ENCODE results near the gene SNX25.

The SNX25 gene

DNA sequence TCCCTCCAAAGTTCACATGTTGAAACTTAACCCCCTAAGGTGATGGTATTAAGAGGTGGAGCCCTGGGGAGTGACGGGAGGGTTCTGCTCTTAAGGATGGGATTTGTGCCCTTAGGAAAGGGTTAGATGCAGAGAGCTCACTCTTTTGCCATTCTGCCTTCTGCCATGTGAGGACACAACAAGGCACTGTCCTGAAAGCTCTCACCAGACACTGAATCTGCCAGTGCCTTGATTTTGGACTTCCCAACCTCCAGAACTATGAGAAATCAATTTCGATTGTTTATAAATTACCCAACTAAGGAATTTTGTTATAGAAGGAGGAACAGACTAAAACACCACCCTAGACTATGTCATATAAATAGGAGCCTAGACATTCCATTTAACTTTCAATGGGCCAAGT lies 174.7 kb downstream of the SNX25 start:
- no peak for DNase-seq

DNA sequence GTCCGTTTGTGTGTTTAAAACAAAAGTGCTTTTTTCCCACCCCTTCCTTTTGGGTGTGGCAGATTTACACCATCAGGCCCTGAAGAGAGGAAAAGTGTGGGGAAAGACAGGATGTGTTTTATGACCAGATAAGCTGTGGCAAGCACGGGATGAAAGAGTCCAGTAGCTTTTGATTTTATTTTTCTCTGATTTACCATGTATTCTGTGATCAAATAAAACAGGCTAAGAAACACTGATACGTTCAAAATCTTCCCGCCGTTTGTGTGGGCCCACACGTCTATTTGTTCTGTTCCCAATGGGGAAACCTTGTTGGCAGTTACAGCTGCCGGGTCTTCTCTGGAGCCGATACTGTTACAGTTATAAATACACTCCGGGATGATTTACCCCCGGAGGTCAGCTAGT lies 175.5 kb downstream of the SNX25 start:
- DNase-seq, result no peak

DNA sequence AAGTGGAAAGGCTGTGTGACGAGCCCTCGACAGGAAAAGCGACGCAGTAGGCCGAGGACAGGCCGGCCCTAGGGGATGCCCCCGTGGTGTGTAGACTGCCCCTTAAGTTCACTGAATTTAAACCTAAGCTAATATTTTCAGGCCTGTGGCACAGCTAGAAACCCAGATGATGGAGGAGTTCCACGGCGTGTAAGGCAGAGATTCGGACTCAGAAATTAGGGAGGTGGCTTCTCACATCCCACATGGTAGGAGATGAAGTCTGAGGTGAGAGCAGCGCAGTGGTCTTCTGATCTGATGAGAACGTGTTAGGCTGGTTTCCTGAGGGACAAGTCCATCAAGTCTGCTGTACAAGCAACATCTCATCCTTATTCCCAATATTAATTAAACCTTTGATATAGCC lies 178.6 kb downstream of the SNX25 start:
- no peak for DNase-seq

DNA sequence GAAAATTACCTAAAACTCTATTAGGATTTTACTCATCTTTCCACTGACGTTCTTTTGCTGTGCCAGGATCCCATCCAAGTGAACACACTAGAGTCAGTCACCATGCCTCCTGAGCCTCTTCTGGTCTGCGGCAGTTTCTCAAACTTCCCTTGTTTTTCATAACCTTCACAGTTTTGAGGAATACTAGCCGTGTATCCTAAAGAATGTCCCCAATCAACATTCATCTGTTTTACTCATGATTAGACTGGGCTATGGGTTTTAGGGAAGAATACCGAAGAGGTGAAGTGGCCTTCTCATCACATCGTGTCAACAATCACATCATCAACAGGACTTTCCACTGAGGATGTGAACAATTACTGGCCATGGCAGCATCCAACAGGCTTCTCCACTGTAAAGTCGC lies 181.5 kb downstream of the SNX25 start:
- DNase-seq, result no peak

DNA sequence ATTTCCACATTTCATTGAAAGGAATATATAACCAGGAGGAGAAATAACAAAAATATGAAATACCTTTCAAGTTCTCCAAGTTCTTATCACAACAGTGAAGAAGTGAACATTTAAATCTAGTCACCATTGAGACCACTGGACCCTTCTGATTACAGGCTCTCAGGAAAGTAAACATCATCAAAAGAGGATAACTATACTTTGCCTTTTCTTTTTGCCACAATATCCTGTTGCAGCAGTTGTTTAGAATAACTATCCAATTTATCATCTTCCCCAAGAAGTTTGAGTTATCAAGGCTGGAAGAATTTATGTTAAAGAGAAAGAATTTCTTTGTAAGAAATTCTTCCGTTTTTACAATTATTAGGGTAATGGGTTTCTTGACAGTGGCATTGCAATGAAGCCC lies 182.8 kb downstream of the SNX25 start:
- DNase-seq, result no peak

DNA sequence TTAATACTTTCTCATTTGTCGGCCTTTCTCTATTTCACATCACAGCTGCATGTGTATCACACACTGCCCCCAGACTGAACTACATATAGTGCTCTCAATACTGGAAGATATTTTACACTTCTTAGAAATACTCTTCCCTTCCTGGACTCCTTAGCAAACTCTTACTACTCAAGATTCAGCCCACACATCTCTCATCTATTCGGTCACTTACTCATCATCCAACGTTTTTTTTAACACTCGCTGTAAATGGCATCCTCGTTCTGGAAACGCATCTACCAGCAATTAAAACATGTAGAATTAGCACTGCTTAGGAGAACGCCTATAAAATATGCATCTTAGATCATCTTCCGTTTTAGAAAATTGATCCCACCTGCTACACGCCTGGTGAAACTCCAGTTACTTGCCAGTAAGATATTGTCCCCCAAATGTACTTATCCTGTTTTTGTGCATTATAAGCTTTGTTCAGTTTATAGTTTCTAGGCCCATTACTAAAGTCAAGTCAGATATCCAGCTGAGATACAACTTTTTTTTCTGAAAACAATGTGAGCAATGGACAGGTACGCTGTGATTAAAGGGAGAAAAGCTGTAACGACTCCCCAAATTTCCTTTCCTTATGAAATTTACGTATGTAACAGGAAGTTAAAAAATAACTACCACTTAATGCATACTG lies 185.3 kb downstream of the SNX25 start:
- DNase-seq, result no peak

DNA sequence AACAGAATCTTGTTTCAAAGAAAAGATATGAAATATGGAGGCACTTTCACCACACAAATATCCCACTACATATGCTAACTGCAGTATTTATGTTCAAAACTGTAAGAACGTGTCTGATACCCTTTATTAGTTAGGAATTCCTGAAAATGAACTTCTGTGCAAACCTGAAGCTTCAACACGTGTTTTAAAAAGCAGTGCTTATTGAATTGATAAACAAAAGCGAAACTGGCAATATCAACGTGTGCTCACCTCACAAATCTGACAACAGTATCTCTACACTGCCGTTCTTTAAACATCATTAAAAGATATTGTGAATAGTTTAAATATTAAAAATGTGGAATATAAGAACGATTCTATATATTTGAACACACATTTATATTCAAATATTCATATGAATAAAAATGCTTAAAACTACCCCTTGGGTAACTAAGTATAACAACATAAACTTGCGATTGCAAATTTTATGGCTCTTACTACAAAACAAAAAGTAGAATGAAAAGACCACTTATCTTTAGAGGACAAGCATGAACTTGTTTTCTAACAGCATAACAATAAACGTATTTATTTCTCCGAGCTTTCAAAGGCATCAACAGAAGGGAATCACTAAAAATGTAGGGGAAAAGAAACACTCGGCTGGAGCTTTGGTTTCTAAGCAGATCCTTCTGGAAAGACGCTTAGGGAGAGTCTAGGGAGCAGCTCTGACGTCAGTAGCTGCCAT lies 186.0 kb downstream of the SNX25 start, which contains the start of gene LRP2BP:
TSS of gene LRP2BP (minus strand) at position 687 of the 718 bp plus-strand sequence. CDS start 17,738 bp downstream, outside the sequence.
- DNase-seq, result peak; percentile 47

DNA sequence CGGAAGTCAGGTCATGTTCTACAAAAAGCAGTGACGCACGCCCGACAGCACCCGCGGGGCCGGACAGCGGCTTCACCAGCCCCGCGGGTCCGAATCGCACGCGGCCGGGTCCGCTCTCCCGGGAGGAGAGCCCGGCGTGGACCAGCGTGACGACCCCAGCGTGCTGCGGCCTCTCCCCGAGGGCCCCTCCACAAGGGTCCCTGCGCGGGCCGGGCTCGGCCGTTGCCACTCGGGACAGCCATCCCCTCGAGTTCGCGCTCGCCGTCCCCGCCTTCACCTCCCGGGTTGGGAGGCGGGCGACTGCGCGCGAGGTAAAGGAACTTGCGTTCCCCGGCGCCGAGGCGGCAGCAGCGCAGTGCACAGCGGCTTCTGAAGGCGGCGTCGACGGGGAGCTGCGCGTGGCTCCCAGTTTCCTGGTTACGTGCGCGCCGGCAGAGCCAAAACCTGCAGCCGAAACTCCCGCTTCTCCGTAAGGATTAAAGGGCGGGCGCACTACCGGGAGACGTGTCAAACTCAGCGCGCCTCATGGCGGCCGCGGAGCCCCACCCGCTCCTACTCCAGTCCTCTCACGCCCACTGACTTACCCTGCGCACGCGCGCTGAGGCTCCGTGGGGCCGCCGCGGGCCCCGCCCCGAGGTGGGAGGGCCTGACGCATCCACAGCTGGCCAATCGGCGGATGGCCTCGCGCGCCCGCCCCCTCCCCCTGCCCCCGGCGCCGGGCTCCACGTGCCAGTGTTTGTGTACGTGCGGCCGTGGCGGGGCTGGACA lies 186.7 kb downstream of the SNX25 start:
- peak; percentile 76 for DNase-seq

DNA sequence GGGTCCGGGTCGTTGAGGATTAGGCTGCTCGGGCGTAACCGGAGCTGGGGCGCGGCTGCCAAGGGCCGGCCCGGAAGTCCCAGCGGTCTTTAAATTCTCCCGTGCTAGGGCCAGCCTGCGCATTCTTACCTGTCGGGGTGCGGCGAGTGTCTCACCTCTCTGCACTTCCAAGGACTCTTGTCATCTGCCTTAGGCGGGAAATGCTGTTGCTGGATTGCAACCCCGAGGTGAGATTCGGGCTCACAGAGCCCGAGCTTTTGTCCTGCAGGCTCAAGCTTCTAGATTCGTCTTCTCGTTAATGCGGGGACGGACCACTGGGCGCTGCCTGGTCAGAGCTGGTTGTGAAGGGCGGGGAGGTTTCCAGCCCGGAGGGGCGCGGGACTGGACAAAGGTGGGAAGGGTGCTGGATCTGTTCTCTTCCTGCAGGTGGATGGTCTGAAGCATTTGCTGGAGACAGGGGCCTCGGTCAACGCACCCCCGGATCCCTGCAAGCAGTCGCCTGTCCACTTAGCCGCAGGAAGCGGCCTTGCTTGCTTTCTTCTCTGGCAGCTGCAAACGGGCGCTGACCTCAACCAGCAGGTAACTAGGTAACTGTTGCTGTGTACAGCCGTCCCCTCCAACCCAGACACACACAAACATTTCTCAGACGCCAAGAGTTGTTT lies 187.5 kb downstream of the SNX25 start, which contains the start of gene ANKRD37:
TSS of gene ANKRD37 (plus strand) at position 118 of the 662 bp plus-strand sequence. CDS start at position 201, 83 bp downstream.
- peak; percentile 2 for DNase-seq

DNA sequence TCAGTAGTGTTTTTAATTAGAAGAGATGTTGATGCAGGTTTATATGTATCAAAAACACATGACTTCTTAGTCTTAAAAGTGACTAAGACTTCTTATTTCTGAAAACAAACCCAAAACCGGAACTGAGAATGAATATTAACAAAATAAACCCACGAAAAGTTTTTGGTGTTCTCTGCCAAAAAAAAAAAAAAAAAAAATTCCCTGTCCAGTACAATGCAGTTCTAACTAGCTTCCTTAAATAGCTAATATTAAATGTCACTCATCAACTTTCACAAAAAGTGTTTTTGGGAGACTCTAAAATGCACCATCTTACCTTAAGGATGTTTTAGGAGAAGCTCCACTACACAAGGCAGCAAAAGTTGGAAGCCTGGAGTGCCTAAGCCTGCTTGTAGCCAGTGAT lies 189.2 kb downstream of the SNX25 start:
- DNase-seq, result no peak

DNA sequence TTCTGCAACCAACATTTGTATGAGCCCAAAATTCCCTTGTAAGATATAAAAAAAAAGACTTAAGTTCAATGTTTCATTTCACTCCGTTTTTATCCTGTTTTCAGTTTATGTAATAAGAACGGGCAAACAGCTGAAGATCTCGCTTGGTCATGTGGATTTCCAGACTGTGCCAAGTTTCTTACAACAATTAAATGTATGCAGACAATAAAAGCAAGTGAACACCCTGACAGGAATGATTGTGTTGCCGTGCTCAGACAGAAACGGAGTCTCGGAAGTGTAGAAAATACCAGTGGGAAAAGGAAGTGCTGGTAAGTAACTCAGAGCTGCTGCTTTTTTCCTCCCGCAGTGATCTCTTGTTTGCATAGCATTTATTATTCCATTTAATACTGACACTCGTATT lies 190.1 kb downstream of the SNX25 start:
- DNase-seq, result no peak

DNA sequence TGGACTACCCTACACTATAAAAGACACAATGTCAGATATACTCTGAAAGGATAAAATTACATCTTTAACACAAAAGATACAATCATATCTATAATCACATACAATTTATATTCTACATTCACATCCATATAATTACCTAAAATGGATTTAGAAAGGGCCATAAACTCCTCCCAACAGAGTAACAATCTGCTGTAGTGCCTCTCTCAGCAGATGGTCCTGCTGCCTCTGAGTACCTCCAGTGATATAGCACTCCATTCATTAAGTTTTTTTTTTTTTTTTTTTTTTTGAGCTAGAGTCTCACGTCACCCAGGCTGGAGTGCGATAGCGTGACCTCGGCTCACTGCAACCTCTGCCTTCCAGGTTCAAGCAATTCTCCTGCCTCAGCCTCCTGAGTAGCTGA lies 194.6 kb downstream of the SNX25 start:
- DNase-seq, result peak; percentile 11

DNA sequence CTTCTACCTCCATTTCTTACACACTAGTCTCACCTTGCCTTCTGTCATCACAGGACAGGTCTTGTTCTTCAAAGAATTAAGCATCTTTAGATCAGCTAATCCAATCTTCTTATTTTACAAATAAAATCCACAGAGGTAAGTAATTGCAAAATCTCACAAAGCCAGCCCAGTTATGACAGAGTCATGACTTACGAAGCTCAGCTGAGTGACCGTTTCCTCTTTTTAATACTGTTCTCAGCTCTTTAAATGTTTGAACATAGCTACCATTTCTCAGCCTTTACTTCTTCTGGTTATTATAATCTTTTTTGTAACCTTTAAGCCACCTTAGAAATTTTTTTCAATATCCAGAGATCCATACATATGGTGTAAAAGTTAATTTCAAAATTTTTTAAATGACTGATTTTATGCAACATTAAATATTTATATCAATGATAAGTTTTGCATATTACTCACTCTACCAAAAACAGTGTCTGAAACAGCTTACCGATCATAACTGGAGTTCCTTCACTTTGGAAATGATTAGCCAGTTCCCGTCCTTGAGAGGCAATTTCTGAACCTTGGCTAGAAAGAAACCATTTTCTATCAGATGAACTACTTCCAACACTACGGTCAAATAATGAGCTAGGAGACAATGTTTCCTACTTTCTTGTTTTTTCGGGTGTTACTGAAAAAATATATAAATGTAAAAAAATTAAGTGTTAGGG lies 196.1 kb downstream of the SNX25 start:
- no peak for DNase-seq

DNA sequence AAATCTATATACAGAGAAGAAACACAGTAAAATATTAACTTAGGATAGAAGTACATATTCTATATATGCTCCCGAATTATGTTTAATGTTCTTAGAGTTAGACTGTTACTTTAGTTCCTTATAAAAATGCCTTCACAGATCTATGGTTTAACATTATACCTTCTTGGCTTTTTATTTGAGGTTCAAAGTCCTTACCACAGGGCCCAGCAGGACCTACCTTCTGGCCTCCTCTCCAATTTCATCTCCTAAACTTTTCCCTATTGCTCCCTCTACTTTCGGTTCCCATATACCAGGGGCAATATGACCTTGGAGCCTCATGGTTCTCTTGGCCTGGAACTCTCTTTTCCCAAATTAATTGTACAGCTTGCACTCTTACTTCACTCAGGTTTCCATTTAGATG lies 199.0 kb downstream of the SNX25 start:
- DNase-seq, result no peak

DNA sequence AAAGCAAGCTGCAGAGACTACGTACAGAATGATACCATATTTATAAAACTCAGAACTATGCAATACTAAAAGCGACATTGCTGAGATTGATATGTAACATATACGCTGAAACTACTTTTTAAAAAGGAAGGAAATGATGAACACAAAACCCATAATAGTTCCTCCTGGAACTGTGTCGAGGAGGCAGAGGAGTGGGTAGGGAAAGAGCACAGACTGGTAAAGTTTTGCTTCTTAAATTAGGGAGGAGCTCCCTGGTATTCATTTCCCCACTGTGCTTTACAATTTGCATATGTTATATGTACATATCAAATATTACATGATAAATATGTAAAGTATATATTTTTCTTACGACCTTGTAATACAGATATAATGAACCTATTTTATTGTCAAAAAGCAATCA lies 202.5 kb downstream of the SNX25 start:
- DNase-seq, result no peak

DNA sequence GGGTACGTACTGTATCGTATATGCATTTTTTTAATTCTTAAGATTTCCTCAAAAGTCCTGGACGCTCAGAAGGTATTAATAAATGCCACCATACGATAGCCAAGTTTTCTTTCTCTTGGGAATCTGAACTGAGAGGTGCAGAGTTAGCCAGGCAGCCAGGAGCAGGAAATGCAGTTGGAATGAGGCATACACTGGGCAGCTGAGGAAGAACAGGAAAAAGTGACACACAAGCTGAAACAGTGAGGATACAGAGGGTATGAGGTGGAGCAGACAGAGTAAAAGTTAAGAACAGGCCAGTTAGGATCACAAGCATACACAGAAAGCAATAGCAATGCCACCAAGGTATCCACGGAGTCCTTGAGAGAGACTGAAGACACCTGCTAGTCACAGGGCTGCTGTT lies 203.0 kb downstream of the SNX25 start:
- DNase-seq, result no peak
